SKM-1 treated with dmso at 0.1 percent for 144 hours (cell line): ENCODE data around the gene SLX9.
"Not testable (repeated sequence)": the region's sequence is repeated elsewhere in the genome, so short reads cannot be mapped to it uniquely, and the experiment has no call there.

Experiments
- DNase-seq: peaks from one replicate; lab custom pipeline; 2025; ENCODE audit not compliant: unreplicated experiment; lab: John Stamatoyannopoulos, UW

SLX9 gene

GRCh38 chr21:44902268-44903049 lies 37.4 kb upstream of the SLX9 start:
- no peak for DNase-seq

DNA sequence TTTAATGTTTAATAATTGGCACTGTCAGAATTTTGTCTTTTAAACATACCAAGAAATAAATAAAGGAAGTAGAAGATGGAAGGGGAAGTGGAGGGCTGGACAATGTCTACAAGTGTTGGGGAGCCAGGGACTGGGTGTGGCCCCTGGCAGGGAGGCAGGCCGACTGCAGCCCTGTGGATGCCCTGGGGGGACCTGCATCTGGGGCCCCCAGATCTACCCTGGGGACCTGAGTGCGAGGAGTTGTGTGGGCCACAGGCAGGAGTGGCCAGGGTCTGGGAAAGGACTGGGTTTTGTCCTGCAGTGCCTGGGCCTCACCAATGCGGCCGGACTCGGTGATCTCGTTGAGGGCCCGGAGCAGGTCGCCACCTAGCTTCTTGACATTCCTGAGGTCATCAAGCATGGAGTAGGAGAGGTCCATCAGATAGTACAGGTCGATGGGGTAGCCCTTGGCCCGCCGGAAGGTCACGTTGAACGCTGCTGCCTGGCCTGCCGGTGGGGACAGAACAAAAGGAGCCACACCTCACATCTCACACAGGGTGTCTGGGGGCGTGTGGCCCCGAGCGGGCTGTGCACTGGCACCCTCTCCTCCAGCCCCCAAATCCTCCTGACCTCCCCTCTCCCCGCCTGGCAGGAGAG lies 36.7 kb upstream of the SLX9 start:
- DNase-seq: no peak

DNA sequence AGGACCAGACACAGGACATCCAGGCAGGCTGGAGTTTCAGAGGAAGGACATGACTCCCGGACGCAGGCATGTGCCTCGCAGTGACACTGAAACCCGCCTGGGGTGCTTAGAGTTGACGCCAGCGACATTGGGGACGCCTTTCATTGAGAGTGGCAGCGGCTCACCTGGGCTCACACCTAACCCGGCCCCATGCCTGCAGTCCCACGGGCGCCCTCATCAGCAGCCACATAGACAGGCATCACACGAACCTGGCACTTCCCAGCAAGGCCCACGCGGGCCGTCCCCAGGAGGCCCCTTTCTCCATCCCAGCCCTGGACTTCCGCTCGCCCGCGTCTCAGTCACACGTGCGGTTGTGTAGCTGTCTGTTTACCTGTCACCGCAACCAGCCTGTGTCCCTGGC lies 36.1 kb upstream of the SLX9 start:
- no peak for DNase-seq

DNA sequence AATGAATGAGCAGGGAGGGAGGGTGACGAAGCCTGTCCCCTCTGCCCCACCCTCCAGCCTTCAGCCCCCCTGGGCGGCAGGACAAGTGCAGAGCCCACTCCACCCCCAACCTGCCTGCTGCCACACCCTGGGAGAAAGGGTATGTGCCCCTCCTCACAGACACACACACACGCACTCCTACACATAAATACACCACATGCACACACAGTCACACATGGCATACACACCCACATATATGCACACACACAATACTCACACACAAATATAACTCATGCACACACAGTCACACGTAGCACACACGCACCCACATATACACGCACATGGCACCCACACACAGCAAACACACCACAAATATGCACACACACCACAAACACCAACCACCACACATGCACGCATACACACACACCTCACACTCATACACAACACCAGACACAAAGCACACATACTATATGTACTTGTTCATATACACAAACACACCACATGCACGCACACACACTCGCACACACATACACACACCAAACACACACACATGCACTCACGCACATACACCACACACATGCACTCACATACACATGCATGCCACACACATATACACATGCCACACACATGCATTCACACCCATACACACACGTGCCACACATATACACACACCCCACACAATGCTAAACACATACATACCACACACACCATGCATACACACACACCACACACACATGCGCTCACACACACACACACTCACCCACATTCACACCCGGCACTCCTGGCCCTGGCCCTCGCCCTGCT lies 35.5 kb upstream of the SLX9 start:
- DNase-seq: no peak

- DNase-seq: no peak
Observed at GRCh38 chr21:44905016-44905727, 34.7 kb upstream of the SLX9 start.

- DNase-seq: no peak
Observed at GRCh38 chr21:44905728-44906090, 34.1 kb upstream of the SLX9 start.

GRCh38 chr21:44907225-44907965 lies 32.4 kb upstream of the SLX9 start:
- DNase-seq: no peak

DNA sequence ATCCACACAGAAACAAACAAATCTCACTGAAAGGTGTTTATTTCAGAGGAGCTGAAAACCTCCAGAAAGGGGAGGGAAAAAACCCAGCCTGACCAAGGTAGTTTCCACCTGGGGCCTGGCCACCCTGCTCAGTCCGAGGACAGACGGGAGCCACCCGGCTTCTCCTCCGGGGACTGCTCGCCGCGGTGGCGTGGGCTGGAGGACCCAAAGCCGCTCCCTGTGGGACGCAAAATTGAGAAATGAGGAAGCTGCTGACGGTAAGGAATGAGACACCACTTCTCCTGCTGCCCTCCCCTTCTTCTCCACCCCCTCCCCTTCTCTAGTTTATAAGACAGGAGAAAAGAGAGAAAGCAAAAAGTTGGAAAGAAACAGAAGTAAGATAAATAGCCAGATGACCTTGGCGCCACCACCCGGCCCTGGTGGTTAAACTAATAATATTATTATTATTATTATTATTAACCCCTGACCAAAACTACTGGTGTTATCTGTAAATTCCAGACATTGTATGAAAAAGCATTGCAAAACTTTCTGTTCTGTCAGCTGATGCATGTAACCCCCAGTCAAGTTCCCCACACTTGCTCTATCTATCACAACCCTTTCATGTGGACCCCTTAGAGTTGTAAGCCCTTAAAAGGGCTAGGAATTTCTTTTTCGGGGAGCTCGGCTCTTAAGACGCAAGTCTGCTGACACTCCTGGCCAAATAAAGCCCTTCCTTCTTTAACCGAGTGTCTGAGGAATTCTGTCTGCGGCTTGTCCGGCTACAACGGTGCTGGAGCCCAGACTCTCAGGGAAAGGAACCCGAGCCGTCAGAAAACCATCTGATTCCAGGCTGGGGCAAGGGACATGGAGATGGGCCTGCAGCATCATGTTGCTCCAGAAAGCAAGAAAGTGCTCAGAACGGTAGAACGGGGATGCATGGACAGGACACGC lies 31.6 kb upstream of the SLX9 start:
- peak; percentile 66 for DNase-seq

- no peak for DNase-seq
Observed at GRCh38 chr21:44908908-44909307, 30.9 kb upstream of the SLX9 start.

GRCh38 chr21:44909719-44910118 lies 30.1 kb upstream of the SLX9 start:
- DNase-seq: no peak

GRCh38 chr21:44910229-44911067 lies 29.4 kb upstream of the SLX9 start:
- no peak for DNase-seq

DNA sequence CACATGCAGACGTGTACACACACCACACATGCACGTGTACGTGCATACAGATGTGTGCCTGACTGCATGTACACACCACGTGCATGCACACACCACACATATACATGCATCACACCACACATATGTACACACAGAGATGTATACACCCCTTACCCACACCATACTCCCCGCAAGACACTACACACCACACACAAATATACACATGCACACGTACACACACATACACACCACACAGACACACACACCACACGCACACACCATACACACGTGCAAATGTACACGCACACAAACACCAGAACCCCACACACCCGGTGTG lies 28.8 kb upstream of the SLX9 start:
- DNase-seq: no peak

GRCh38 chr21:44911384-44912157 lies 28.3 kb upstream of the SLX9 start:
- DNase-seq: no peak

GRCh38 chr21:44912158-44912473 lies 27.7 kb upstream of the SLX9 start:
- DNase-seq: no peak

DNA sequence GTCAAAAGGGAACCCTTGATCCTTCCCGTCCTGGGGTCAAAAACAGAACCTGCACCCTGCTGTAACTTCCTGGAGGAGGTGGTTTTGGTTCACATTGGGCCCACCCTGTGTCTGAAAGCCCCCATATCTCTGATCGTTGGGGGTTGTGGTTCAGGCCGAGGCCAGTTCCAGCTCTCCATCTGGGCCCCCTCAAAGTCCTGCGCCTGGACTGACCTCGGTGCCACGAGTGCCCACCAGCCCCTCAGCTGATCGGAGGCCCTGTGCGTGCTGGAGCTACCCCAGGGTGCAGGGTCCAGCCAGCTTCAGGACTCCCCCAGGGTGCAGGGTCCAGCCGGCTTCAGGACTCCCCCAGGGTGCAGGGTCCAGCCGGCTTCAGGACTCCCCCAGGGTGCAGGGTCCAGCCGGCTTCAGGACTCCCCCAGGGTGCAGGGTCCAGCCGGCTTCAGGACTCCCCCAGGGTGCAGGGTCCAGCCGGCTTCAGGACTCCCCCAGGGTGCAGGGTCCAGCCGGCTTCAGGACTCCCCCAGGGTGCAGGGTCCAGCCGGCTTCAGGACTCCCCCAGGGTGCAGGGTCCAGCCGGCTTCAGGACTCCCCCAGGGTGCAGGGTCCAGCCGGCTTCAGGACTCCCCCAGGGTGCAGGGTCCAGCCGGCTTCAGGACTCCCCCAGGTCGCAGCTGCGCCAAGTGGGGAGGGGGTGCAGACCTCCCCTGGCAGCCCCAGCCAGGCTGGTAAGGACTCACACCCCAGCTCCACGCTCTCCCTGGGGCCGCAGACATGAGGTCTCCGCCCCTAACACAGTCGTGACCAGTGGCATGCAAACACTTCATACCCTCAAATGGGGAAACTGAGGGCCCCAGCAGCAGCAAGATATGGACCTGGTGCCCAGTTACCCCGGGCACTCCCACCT lies 27.1 kb upstream of the SLX9 start:
- not testable (repeated sequence) for DNase-seq

DNA sequence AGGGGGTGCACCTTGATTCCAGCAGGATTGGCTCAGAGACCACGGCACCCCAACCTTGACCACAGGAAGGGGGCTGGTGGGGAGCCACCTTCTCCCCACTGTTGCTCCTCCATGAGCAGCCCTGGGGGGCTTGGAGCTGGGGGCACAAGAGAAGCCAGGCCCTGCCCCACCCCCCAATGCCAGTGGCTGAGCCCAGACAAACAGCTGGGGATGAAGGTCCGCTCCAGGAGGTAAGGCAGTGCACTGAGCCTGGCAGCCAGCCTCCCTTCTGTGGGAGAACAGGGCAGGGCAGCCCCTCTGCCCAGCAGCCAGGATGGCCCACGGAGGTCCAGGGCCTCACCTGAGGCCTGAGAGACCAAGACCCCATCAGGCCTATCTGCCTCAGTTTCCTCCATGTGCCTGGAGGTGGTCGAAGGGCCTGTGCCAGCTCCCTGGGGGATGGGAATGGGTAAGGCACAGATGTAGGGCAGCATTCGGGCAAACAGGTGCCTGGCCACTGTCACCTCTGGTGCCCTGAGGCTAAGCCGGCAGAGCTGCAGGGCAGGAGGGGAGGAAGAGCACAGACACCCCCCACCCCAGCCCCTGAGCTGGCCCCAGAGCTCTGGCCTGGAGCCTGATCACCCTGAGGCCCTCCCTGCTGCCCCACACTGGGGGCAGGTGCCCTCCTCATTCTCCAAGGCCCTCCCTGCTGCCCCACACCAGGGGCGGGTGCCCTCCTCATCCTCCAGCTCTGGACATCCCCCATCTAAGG lies 26.2 kb upstream of the SLX9 start:
- DNase-seq: no peak
